Adrenal gland (tissue), 12 donors: ENCODE results near the gene FBXL15. TPM values are rescaled to one million over a fixed set of nuclear protein-coding genes. Genes with fewer than 3 reads are reported as not detected.
A peak's percentile ranks its signal among the peaks of the same experiment; 100 is the strongest.

Experiments
- DNase-seq, 7 donors: peaks; one replicate each; pipeline ENCODE4 v3.0.0-alpha.2; 2019 to 2020
- H3K27ac ChIP-seq, 5 donors: fragments of 200-600 bp; sonication (generic) in 4 of 5; 1 replicate in 3 of 5; 2 replicates in 2 of 5; pipeline versions ENCODE4 v1.5.1 to v1.8.0; 2016 to 2020; ENCODE audit warnings: mild to moderate bottlenecking in 1 of 5
- H3K27me3 ChIP-seq: fragments of 200-600 bp; 2 replicates; pipeline ENCODE4 v1.8.0; 2021
- H3K36me3 ChIP-seq, 2 donors: fragments of 200-600 bp; replicated peaks in 1 of 2; 1 replicate in 1 of 2; 2 replicates in 1 of 2; pipeline versions ENCODE4 v1.5.1 to v1.8.0; 2018 to 2022
- H3K4me1 ChIP-seq, 2 donors: fragments of 200-600 bp; replicated peaks in 1 of 2; 1 replicate in 1 of 2; 2 replicates in 1 of 2; pipeline versions ENCODE4 v1.5.1 to v1.8.0; 2018 to 2021
- H3K4me3 ChIP-seq, 4 donors: fragments of 200-600 bp; sonication (generic) in 3 of 4; one replicate each; pipeline ENCODE4 v1.5.1; 2016 to 2018
- H3K9me3 ChIP-seq, 3 donors: fragments of 200-600 bp; sonication (generic) in 1 of 3; replicated peaks in 1 of 3; 1 replicate in 2 of 3; 2 replicates in 1 of 3; pipeline versions ENCODE4 v1.5.1 to v1.8.0; 2016 to 2021
- POLR2A ChIP-seq, 2 donors: fragments of 450-650 bp; IDR thresholded peaks; one replicate each; pipeline ENCODE4 v1.6.1; 2017; ENCODE audit warnings: antibody characterized with exemption in 2 of 2, mild to moderate bottlenecking in 2 of 2, moderate library complexity in 1 of 2
- WGBS, 4 donors: extraction: QIAGEN DNeasy Blood & Tissue Kit in 2 of 4; methylation state at CpG; one replicate each; pipeline versions ENCODE4 v1.1.5 to v1.1.7; 2013 to 2017; 5-methylcytosine and 5-hydroxymethylcytosine counted together
- intact Hi-C, 2 donors: fragments of 100-400 bp; cut with DNase I; formaldehyde crosslinking; loops; one replicate each; pipeline versions ENCODE4 v1.14.1 to v1.15.0; 2022 to 2023
- polyA plus RNA-seq, 3 donors: library from polyadenylated mRNA; stranded (reverse); fragments of 200-250 nt in 2 of 3; fragments of 350-450 nt in 1 of 3; fragmentation: Illumina TruSeq in 1 of 3; extraction: RNeasy Lipid Tissue Mini Kit (QIAGEN cat#74804) in 1 of 3; gene quantifications; one replicate each; pipeline ENCODE4 v1.2.3, GENCODE V29; 2013 to 2014
- total RNA-seq, 9 donors: library from RNA; depleted of rRNA in 4 of 9; stranded (reverse); fragments of >200 nt in 4 of 9; fragments of 120-200 nt in 1 of 9; fragmentation: NEBNext Ultra II Directional in 1 of 9; extraction: Animal tissue kit (Norgen Biotek cat#: 25700) in 1 of 9; gene quantifications; one replicate each; pipeline versions ENCODE4 v1.1.0 to v1.2.4, GENCODE V29; 2013 to 2023
- TF ChIP-seq, protein P1 (sequence below), 6 experiments: fragments of 450-650 bp in 4 of 6; fragments of 200-600 bp in 2 of 6; sonication (generic) in 1 of 6; IDR thresholded peaks; 1 replicate in 5 of 6; 2 replicates in 1 of 6; pipeline versions ENCODE4 v1.5.1 to v1.8.0; 2016 to 2021; ENCODE audit warnings: antibody characterized with exemption in 6 of 6, mild to moderate bottlenecking in 2 of 6, moderate library complexity in 1 of 6
- donor health status: healthy with polysubstance abuse.
- donor health status: Bipolar disorder and iron deficiency.
- donor health status: DM: yes; HTN: yes; CAD: no.
- donor health status: DM: no; HTN: no; CAD: no.
- donor health status: DM: no; HTN: no; CAD: no.
- donor health status: DM: yes; HTN: yes; CAD: no.

FBXL15 gene
- total and polyA plus RNA-seq, 12 donors: 2.1 to 61.9 (median 28.7) TPM

DNA sequence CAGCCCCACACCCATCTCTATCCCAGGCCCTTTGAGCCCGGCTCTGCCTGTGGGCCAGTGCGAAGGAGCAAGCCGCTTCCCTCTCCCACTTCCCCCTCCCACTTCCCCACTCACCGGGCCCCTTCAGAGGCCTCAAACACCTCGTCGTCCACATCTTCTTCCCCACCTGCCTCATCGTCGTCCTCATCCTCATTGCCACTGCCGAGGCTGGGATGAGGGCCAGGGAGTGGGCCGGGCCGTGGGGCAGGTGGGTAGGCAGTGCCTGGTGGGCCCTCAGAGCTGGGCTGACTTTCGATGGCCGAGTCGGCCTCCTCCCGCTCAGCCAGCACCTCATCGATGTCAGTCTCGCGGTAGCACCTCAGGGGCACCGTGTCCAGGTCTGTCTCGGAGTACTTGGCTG is 5.9 kb upstream of the FBXL15 start:
- 31 to 48% (median 47%) methylated on average over 9 to 20 of the region's 20 CpGs for WGBS, 4 donors
- intact Hi-C loops: no loop called here
- DNase-seq: peak in 1 of 7 donors; percentile 13
- peaks cover 9 to 14% of the 10 kb centered on the region in 2 donors for H3K4me1 ChIP-seq
- no peak overlapping the region for H3K27ac ChIP-seq
- H3K9me3 ChIP-seq: no peaks in the 10 kb centered on the region
- peaks cover 31% of the 10 kb centered on the region for H3K27me3 ChIP-seq
- no peak overlapping the region for H3K4me3 ChIP-seq
- H3K36me3 ChIP-seq: no peaks in the 10 kb centered on the region
- no peak for TF ChIP-seq POLR2A (IDR thresholded peaks at IDR 0.05)
- TF ChIP-seq, protein P1, sequence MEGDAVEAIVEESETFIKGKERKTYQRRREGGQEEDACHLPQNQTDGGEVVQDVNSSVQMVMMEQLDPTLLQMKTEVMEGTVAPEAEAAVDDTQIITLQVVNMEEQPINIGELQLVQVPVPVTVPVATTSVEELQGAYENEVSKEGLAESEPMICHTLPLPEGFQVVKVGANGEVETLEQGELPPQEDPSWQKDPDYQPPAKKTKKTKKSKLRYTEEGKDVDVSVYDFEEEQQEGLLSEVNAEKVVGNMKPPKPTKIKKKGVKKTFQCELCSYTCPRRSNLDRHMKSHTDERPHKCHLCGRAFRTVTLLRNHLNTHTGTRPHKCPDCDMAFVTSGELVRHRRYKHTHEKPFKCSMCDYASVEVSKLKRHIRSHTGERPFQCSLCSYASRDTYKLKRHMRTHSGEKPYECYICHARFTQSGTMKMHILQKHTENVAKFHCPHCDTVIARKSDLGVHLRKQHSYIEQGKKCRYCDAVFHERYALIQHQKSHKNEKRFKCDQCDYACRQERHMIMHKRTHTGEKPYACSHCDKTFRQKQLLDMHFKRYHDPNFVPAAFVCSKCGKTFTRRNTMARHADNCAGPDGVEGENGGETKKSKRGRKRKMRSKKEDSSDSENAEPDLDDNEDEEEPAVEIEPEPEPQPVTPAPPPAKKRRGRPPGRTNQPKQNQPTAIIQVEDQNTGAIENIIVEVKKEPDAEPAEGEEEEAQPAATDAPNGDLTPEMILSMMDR (IDR thresholded peaks at IDR 0.05): no peak

DNA sequence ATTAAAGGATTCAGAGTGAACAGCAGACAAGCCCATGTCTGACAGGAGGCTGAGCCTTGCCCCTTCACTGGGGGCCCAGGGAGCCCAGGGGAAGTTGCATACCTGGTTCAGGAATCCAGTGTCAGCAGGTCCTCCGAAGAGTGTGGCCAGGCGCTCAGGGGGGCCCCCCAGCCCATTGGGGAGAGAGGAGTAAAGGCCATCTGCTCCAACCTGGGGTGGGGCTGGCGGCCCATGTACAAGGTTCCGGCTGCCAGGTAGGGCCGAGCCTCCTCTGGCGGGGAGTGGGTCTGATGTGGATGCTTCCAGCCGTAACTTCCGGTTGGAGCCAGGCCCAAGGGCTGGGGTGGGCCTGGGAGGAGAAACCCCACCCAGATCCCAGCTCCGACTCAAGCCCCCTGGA is 4.4 kb upstream of the FBXL15 start:
- Histone ChIP-seq H3K36me3 (no peaks in the 10 kb centered on the region), H3K27me3 (peaks cover 17% of the 10 kb centered on the region), H3K9me3 (no peaks in the 10 kb centered on the region), H3K4me1 (peaks cover 15% of the 10 kb centered on the region in 2 donors), H3K27ac (no peak overlapping the region), H3K4me3 (no peak overlapping the region)
- WGBS, 4 donors: 14 to 73% (median 62%) methylated on average over 2 to 9 of the region's 9 CpGs
- no peak for DNase-seq
- intact Hi-C loops: no loop called here
- no peak for TF ChIP-seq POLR2A (IDR thresholded peaks at IDR 0.05)
- TF ChIP-seq, protein P1 (IDR thresholded peaks at IDR 0.05): no peak

DNA sequence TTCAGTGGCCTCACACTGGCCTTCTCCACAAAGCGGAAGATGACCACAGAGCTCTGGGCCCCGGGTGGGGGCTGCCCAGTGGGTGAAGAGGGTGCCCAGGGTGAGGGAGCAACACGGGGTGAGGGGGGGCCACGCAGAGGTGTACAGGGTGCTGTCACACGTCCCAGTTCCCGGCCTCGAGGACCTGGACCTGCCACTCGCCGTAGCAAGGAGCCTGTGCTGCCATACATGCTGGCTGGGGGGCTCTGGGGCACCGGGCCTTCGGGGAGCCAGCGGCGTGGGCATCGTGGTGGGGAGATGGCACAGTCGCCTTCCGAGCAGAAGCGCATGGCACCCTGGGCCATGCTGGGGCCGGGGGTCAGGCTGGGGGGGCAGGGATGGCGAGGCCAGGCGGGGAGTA is 3.9 kb upstream of the FBXL15 start:
- H3K36me3 ChIP-seq: no peaks in the 10 kb centered on the region
- no peak overlapping the region for H3K27ac ChIP-seq
- no peak overlapping the region for H3K4me3 ChIP-seq
- TF ChIP-seq, protein P1 (IDR thresholded peaks at IDR 0.05): no peak
- no peak for TF ChIP-seq POLR2A (IDR thresholded peaks at IDR 0.05)
- H3K27me3 ChIP-seq: peaks cover 13% of the 10 kb centered on the region
- H3K9me3 ChIP-seq: no peaks in the 10 kb centered on the region
- H3K4me1 ChIP-seq: peaks cover 15% of the 10 kb centered on the region in 2 donors
- intact Hi-C loops: no loop called here
- 79 to 90% (median 86%) methylated on average over 9 to 20 of the region's 20 CpGs for WGBS, 4 donors
- no peak for DNase-seq

DNA sequence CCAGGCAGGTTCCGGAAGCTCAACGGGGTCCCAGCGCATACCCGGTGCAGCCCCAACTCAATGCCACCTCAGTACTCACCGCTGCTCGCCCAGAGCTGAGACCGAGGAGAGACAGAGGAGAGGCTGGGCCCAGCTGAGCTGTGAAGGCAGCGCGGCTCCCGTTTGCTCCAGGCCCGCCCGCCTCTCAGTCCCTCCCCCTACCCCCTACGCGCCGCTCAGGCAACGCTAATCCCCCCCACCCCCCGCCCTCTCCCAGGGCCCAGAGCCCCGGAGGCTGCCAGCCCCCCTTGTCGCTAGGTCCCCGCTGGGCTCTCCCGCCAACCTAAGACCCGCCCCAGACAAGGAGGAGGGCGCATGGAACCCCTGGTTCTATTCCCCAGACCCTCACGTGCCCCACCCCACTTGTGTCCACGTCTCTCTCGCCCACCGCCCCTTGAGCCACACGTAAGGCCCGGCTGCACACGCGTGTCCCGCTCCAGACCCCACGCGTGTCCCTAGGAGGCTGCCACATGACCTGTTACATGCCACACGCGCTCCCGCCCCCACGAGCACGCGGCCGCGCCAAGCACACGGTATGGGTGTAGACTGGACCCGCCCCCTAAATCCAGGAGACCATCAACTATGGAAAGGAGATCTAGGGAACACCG is 1.9 kb upstream of the FBXL15 start, which contains the start of gene PSD:
PSD (minus strand) TSS at position 164 of the 647 bp plus-strand sequence. CDS start 1,747 bp downstream, outside the sequence.
- peak in 3 of 7 donors; percentile 14 to 75 (median 15) for DNase-seq
- TF ChIP-seq POLR2A (IDR thresholded peaks at IDR 0.05): no peak
- TF ChIP-seq, protein P1 (IDR thresholded peaks at IDR 0.05): no peak
- H3K9me3 ChIP-seq: no peaks in the 10 kb centered on the region
- intact Hi-C loops: no loop called here
- H3K27ac ChIP-seq: peak within 1 kb of the TSS in 1 of 5 donors; percentile 91
- peaks cover 28 to 32% of the 10 kb centered on the region in 2 donors for H3K4me1 ChIP-seq
- WGBS, 4 donors: 2 to 3% (median 3%) methylated on average over 21 to 45 of the region's 45 CpGs; no CpG with 5 or more reads in 1 of the 4 donors
- peaks cover 0 to 8% of the 10 kb centered on the region in 2 donors for H3K36me3 ChIP-seq
- peak within 1 kb of the TSS in 1 of 4 donors; percentile 96 for H3K4me3 ChIP-seq
- H3K27me3 ChIP-seq: peaks cover 4% of the 10 kb centered on the region
